VCaP (cell line): ENCODE measurements around the gene SLC25A21.

Source experiments
- H3K27ac ChIP-seq: fragments of 450-650 bp; 2 replicates; pipeline ENCODE4 v1.5.1; 2017
- CTCF ChIP-seq: fragments of 450-650 bp; conservative IDR thresholded peaks from 2 replicates; pipeline ENCODE4 v1.5.1; 2017; ENCODE audit warnings: mild to moderate bottlenecking, moderate library complexity

Gene SLC25A21

GRCh38 chr14:36755756-36756155, 416.6 kb downstream of the SLC25A21 start:
- no peak overlapping the region for H3K27ac ChIP-seq
- TF ChIP-seq CTCF, result no peak

- TF ChIP-seq CTCF, result no peak
- H3K27ac ChIP-seq, result no peak overlapping the region
Observed at GRCh38 chr14:36751920-36752319, 420.5 kb downstream of the SLC25A21 start.

GRCh38 chr14:36751106-36751505, 421.3 kb downstream of the SLC25A21 start:
- no peak for TF ChIP-seq CTCF
- no peak overlapping the region for H3K27ac ChIP-seq

GRCh38 chr14:36750244-36750643, 422.2 kb downstream of the SLC25A21 start:
- no peak for TF ChIP-seq CTCF
- no peak overlapping the region for H3K27ac ChIP-seq

- H3K27ac ChIP-seq, result no peak overlapping the region
- TF ChIP-seq CTCF, result no peak
Observed at GRCh38 chr14:36748610-36749213, 423.7 kb downstream of the SLC25A21 start.

- peak; percentile 70 for TF ChIP-seq CTCF
Observed at GRCh38 chr14:36747411-36748184, 424.8 kb downstream of the SLC25A21 start.

GRCh38 chr14:36746872-36747271, 425.5 kb downstream of the SLC25A21 start:
- H3K27ac ChIP-seq, result no peak overlapping the region
- no peak for TF ChIP-seq CTCF

More at GRCh38 chr14:36747411-36748184, 424.8 kb downstream of the SLC25A21 start:
- H3K27ac ChIP-seq, result no peak overlapping the region
